Hematopoietic multipotent progenitor cell treated with erythropoietin and hydrocortisone succinate and interleukin-3 and kit ligand, for 4 days (in vitro differentiated cells): Measurements from ENCODE around the gene FLNB.
"Not testable (repeated sequence)": the region's sequence is repeated elsewhere in the genome, so short reads cannot be mapped to it uniquely, and the experiment has no call there.

Source experiments
- DNase-seq: peaks from one replicate; pipeline ENCODE4 v3.0.0-alpha.2; 2015

FLNB gene

DNA sequence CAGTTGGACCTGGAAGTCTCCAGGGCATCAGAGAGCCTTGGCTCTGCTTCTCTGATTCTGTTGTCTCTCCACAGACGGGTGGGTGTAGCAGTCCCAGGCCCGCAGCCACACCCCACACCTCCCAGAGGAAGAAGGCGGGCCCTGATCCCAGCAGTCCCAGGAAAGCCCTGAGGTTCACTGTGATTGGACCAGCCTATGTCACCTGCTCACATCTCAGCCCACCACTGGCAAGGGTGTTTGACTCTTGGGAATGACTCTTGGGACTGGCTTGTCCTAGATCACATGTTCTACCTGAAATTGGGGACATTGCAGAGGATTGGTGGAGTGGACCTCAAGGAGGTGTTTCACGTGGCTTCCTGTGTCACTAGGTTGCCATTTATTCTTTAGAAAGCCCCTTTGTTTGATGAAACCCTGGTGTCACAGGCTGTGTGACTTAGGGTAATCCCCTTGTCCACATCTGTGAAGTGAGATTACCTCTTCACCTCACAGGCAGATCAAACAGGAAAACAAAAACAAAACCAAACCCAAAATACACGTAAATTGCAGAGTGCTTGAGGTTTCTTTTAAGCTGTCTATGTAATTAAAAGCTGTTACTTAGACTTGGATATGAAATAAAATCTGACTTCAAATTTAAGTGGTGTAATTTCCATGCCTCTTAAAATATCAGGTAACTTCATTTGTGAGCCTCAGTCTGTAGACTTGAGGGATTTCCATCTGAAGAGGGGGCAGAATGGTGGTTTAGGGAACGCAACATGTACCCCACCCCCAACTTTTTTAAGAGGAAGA lies 26.7 kb downstream of the FLNB start:
- no peak for DNase-seq

DNA sequence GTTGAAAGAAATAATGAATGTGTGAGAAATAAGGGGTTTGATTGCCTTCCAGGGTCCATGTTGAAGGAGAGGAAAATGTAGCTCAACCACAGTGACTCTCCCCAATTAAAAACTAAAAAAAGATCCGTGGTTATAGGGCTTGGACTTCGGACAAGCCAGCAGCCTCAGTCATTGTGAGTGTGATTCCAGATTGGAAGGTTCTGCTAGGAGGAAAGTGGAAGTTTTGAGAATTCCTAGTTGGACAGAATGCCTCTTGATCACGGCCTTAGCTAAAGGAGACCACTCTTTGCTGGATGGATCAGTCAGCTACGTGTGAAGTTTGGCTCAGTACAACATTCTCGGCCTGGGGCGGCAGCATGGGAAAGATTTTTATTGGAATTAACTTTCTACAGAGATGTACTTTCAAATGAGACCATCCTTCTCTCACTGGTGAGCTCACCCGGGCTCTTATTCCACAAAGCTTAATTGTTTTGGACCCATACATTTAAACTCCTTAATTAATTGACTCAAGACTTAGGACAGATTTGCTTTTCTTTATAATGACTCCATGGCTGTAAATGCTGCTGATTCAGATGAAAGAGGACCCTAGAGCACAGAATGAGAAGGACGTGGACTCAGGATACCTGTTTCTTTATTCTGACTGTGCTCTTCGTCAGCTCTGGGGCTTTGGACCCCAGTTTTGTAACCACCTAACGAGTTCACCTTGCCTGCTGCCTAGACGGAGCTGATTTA lies 27.5 kb downstream of the FLNB start:
- no peak for DNase-seq

DNA sequence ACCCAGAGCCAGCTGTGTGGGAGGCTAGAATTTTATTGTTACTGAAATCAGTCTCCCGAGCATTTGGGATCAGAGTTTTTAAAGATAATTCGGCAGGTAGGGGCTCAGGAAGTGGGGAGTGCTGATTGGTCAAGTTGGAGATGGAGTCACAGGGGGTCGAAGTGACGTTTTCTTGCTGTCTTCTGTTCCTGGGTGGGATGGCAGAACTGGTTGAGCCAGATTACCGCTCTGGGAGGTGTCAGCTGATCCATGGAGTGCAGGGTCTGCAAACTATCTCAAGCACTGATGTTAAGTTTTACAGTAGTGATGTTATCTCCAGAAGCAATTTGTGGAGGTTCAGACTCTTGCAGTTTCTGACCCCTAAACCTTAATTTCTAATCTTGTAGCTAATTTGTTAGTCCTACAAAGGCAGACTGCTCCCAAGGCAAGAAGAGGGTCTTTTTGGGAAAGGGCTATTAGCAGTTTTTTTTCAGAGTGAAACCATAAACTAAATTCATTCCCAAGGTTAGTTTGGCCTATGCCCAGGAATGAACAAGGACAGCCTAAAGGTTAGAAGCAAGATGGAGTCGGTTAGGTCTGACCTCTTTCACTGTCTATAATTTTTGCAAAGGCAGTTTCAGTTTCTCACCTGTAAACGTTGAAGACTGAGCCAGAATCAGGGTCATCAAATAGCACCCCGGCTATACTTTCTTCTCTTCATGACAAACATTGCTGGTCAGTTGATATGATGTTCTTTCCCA lies 28.2 kb downstream of the FLNB start:
- no peak for DNase-seq

DNA sequence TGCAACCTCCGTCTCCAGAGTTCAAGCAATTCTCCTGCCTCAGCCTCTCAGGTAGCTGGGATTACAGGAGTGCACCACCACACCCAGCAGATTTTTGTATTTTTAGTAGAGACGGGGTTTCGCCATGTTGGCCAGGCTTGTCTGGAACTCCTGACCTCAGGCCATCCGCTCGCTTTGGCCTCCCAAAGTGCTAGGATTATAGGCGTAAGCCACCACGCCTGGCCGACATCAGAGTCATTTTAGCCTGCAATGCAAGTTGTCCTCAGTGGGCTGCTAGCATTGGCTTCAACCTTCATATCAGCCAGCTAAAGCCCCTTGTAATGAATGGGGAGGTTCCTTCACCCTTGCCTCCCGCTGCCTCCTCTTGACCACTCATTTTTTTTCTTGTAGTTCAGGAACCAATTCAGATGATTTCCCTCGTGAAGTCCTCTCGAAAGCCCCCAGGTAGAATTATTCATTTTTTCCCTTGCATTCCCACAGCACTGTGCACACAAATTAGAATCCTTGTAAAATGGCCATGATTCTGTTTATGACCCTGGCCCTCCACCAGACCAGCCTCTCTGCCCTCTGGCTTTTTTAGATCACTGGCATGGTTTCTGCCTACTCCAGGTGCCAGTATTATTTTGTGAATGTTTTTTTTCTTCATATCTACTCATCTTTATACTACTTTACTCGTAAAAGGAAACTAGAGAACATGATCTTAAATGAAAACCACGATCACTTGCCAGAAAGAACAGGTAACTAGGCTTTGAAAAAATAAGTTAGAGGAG lies 29.1 kb downstream of the FLNB start:
- no peak for DNase-seq

DNA sequence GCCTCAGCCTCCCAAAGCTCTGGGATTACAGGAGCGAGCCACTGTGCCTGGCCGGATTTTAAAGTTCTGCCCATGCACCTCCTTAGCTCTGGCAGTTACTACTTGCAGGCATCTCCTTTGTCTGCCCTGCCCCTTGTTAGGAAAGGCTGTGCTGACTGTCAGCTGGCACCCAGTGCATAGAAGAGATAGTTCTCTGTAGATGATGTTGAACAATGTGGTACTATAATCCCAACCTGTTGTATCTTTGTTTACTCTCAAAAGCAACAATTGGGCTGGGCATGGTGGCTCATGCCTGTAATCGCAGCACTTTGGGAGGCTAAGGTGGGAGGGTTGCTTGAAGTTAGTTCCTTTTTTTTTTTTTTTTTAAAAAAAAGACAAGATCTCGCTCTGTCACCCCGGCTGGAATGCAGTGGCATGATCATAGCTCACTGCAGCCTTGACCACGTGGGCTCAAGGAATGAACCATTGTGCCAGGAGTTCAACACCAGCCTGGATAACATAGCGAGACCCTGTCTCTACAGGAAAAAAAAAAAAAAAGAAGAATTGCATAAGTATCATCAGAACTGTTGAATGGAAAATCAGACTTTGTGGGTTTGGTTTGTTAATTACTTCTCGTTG lies 30.6 kb downstream of the FLNB start:
- peak; percentile 79 for DNase-seq

DNA sequence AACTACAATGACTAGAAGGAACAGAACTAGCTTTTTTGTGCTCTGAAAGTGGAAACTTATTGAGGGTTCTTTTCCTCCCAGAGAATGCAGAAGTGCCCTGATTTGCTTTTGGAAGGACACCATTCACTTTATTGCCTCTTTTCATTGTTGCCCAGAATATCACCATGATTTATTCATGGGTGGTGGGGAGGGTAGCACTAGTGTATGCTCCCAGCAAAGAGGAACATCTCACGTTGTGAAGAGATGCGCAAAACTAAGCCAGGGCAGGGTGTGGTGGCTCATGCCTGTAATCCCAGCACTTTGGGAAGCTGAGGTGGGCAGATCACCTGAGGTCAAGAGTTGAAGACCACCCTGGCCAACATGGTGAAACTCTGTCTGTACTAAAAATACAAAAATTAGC lies 31.4 kb downstream of the FLNB start:
- DNase-seq, result no peak

DNA sequence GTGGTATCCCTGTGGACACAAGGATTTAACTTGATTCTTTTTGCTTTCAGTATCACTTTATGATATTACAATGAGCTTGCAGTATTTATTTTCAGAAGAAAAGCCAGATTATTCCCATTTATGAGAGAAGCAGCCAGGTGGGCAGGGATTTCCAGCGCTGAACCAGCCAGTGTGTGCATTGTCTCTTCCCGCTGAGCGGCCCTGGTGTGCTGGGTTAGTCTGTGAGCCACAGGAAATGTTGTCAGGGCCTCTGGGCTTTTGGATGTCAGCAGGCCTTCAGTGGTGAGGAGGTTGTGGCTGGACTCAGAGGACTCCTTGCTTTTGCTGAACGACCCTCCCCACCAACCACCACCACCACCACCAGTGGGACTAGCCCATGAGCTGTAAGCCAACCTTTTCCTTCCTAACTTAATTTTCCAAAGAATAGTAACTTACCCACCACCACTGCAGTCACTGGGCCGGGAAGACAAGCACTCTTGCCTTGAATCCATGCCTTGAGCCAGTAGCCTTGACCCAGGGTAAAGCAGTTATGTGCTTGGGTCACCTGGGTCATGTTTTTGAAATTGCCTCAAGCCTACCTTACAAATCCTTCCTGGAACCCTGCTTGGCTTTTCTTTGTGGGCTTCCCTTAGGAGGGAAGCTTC lies 33.1 kb downstream of the FLNB start:
- DNase-seq, result peak; percentile 35

DNA sequence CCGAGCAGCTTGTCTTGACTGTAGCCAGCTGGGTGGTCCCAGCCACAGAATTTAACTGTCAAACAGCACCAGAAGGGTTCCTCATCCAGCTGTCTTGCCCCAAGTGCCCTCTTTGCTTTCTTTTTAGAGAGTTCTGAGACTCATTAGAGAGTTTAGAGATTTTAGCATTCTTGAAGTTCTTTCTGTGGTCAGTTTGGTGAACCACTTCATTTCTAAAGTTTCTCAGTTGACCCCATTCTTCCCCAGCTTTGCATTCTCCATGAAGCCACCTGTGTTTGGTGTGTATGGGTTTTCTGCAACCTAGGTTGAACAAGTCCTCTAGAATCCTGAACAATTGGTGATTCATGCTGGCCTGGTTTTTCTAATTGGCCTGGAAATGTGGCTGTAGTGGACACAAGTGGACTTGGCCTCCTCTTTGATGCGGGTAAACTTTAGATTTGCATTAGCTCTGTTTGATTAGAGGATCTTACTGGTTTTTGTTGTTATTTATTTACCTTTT lies 33.7 kb downstream of the FLNB start:
- DNase-seq, result peak; percentile 61

DNA sequence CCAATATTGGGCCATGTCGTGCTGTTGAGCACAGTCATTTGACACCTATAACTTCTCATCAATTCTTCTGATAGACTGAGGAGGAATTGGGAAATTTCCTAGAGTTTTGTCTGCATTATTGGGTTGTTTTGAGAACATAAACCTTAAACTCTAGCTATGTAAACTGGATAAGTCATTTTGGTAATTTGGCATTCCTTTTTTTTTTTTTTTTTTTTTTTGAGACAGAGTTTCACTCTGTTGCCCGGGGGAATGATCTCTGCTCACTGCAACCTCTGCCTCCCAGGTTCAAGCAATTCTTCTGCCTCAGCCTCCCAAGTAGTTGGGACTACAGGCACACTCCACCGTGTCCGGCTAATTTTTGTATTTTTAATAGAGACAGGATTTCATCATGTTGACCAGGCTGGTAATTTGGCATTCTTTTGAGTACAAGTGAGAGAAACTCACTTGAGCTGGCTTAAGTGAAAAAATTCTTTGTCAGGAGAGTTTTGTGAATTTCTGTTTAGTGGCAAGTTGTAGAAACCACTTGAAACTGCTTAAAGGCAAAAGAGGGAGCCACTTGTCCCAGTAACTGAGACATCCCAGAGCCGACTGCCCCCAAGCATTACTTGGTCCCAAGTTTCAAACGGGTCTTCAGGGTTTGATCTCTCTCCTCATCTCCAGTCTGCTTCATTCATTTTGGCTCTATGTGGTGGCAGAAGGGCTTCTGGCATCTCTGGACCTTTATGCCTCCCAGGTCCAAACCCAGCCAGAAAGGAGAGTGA lies 34.9 kb downstream of the FLNB start:
- no peak for DNase-seq

DNA sequence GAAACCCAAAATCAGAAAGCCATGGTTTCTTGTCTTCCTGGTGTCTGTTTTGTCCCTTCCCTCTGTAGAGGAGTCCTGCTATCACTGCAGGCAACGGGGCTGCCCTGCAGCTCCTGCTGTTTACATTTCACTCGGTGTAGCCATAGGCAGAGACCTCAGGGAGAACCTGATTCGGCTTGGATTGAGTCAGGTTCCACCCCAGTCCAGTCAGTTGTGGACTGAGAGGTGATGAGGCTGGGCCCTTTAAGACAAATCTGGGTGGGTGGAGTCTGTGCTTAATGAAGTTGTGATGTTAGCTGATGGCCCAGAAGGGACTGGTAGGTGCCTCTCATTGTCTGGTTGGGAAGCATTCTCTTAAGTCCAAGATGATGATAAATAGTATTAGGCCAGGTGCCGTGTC lies 35.7 kb downstream of the FLNB start:
- DNase-seq, result no peak

DNA sequence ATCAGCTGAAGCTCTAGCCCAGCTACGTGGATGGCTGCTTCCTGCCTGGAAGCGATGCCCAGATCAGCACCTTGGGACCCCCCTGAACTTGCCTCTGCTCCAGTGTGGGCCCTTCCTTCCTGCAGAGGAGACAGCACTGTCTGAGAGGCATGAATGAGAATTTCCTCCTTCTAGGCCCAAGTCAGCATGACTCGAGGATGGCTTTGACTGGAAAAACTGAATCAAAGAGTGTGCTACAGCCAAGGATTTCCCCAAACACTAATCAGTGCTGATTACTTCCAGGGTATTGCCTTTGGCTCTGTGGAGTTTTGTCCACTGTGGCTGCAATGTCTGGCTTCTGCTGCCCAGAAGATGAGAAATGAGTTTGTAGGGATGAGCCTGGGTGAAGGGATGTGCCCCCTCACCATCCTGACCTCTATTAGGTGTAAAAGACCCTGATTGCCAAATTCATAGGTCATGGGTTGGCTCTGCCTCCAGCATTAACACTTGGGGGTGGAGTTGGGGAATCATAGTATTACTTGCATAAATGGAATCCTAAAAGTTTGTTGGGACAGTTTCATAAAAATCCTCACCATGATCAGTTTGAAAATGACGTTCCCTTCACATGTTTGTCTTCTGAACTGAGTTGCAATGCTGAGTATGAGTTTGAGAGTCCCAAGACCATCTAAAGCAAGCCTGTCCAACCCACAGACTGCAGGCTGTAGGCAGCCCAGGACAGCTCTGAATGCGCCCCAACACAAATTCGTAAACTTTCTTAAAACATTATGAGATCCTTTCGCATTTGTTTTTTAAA lies 36.7 kb downstream of the FLNB start:
- no peak for DNase-seq

DNA sequence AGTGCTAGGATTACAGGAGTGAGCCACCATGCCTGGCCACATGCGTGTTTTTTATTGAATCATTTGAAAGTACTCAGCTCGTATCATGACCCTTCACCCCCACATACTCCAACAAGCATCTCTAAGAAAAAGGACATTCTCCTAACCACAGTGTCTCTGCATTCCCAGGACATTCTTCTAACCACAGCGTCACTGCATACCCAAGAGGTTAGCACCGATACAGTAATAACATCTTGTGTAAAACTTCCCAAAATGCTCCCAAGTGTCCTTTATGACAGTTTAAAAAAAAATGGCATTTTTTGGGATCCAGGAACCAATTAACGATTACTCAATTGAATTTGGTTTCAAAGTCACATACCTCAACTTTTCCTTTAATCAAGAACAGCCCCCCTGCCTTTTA lies 39.6 kb downstream of the FLNB start:
- DNase-seq, result no peak

DNA sequence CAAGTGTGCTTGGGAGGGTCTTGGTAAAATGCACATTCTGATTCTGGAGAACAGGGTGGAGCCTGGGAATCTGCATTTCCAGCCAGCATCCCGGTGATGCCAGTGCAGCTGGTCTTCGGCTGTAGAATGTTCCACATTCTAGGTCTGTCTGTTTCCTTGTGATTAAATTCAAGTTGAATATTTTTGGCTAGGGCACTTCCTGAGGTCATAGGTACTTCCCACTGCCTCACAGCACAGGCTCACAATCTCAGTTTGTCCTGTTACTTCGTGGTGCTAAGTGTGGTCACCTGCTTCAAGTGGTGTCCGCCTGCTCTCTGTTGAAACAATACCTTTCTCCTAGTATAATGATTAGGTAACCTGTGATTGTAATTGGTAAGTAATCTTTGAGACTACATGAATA lies 40.1 kb downstream of the FLNB start:
- DNase-seq, result no peak

DNA sequence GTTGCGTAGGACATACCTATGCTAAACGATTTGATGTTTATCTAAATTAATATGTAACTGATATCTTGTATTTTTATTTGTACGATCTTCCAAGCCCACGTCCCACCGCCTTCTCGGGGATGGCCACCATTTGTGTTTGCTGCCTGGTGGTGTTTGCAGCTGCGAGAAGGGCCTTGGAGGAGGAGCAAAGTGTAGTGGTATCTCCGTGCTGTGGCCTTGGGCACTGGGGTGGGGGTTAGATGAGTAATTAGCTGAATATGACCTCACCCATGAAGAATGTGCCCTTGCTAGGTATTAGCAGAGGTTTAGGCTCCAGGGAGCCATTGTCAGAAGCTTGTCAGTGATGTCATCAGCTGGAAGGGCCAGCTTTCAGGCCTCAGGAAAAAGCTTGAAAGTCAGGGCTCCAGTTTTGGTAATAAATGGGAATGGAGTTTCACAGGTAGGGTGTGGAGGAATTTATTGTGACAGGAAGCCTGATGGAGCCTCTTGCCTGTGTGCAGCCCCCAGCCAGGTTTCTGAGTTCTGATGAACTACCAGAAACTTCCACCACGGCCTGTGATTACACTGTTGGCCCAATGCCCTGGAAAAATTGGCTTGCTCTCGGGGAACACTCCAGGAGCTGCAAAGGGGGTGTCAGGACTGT lies 41.0 kb downstream of the FLNB start:
- DNase-seq, result no peak

DNA sequence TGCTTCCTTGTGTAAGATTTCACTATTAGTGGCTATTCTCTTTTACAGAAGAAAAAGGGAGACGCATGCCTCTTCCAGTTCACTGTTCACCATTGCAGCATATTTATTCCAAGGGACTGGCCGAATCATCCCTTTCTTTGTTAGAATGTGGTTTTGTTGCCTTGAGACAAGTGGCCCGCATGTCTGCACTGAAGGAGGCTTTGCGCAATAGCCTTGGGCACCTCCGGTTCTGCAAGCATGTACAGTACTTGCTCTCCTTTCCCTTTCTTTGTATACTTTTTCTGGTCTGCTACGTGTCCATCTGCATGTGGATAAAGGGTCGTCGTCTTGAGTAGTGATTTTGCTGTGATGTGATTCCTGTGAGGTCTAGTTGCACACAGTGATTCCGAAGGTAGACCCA lies 43.0 kb downstream of the FLNB start:
- peak; percentile 76 for DNase-seq

DNA sequence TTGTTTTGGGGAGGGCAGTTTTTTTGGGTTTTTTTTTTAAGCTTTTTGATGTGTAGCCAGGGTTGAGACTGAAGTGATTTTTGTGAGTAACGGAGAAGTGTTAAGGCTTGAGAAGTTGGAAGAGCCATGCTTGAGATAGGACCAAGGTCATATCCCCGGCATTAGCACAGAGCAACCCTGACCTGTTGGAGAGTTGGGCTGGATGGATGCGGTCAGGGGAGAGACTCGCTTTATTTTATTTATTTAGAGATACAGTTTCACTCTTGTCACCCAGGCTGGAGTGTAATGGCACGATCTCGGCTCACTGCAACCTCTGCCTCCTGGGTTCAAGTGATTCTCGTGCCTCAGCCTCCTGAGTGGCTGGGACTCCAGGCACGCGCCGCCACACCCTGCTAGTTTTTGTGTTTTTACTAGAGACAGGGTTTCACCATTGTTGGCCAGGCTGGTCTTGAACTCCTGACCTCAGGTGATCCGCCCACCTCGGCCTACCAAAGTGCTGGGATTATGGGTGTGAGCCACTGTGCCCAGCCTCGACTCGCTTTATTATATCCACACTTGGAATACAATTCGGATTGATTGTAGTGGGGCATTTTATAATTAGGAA lies 43.5 kb downstream of the FLNB start:
- DNase-seq, result not testable (repeated sequence)

DNA sequence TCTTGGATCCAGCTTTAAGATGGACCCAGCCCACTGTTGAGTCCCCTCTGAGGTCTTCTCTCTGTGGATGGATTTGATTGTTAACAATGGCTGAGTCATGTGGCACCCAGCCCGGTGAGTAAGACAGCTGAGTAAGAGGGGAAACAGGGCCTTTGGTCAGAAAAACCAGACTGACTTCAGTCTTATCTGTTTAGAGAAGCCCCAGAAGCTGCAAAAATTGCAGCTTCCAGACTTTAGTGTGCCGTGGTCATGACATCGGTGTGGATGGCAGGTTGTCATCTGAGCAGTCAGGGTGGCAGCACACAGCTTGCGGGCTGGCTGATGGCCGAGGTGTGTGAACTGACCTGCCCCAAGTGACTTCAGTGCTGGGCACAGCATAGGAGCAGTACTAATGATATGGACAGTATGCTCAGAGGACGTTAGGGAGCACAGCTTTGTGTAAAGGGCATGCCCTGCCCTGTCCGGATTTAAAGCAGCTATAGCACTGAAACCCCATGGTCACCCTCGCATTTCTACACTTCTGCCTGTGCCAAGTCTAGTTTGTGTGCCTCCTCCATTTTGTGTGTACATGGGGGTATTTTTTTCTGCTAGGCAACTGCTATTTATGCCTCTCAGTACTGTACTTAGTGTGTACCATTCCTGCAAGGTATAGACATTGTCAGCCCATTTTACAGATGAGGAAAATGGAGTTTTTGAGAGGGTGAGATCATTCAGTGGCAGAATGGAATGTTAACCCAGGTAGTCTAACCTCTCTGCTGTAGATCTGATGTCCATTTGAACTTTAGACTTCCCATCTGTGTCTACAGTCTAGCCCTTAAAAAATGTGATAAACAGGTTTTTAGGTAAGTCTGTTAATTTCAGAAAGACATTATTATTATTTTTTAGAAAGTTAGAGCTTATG lies 44.4 kb downstream of the FLNB start:
- peak; percentile 92 for DNase-seq

DNA sequence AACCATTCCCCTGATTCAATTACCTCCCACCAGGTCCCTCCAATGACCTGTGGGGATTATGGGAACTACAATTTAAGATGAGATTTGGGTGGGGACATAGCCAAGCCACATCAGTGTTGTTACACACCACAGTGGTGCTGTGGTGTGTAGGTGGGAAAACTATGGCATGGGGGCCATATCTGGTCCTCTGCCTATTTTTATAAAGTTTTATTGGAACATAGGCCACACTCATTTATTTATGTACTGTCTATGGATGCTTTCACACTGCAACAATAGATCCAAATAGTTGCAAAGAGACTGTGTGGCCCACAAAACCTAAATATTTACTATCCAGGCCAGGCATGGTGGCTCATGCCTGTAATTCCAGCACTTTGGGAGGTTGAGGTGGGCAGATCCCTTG lies 46.4 kb downstream of the FLNB start:
- DNase-seq, result no peak
